HG03159 (cell line): ENCODE results near the gene C2orf80.
"Not testable (repeated sequence)": the region's sequence is repeated elsewhere in the genome, so short reads cannot be mapped to it uniquely, and the experiment has no call there.

Experiments used
- ATAC-seq: cut with Tn5 transposase; IDR thresholded peaks from one replicate; pipeline ENCODE4 v1.9.1; 2021; ENCODE audit warnings: mild to moderate bottlenecking, moderate library complexity; ENCODE audit not compliant: unreplicated experiment

C2orf80 gene

GRCh38 chr2:208189810-208190503 is at the start of gene C2orf80:
C2orf80 (minus strand) TSS chr2:208190030; CDS start chr2:208186986, 3,044 bp downstream.
- ATAC-seq = no peak

- no peak for ATAC-seq
Measured at GRCh38 chr2:208235860-208236259, 46.0 kb upstream of the C2orf80 start.

GRCh38 chr2:208234786-208235185 is 45.0 kb upstream of the C2orf80 start:
- ATAC-seq = no peak

- ATAC-seq = no peak
Measured at GRCh38 chr2:208228476-208228875, 38.6 kb upstream of the C2orf80 start.

GRCh38 chr2:208227581-208228232 is 37.9 kb upstream of the C2orf80 start:
- no peak for ATAC-seq

GRCh38 chr2:208224802-208225201 is 35.0 kb upstream of the C2orf80 start:
- ATAC-seq = no peak

- no peak for ATAC-seq
Measured at GRCh38 chr2:208222351-208222750, 32.5 kb upstream of the C2orf80 start.

- not testable (repeated sequence) for ATAC-seq
Measured at GRCh38 chr2:208221873-208222272, 32.0 kb upstream of the C2orf80 start.

GRCh38 chr2:208210688-208211451 is 21.0 kb upstream of the C2orf80 start:
- ATAC-seq = no peak

- ATAC-seq = no peak
Measured at GRCh38 chr2:208208335-208209085, 18.7 kb upstream of the C2orf80 start.

- ATAC-seq = no peak
Measured at GRCh38 chr2:208207769-208208168, 17.9 kb upstream of the C2orf80 start.

GRCh38 chr2:208204166-208204565 is 14.3 kb upstream of the C2orf80 start:
- ATAC-seq = no peak

GRCh38 chr2:208195531-208195930 is 5.7 kb upstream of the C2orf80 start:
- no peak for ATAC-seq

- no peak for ATAC-seq
Measured at GRCh38 chr2:208192611-208193236, 2.9 kb upstream of the C2orf80 start.

GRCh38 chr2:208189069-208189809 is 591 bp downstream of the C2orf80 start:
- no peak for ATAC-seq

- no peak for ATAC-seq
Measured at GRCh38 chr2:208186893-208187292, 2.9 kb downstream of the C2orf80 start.

GRCh38 chr2:208186465-208186864 is 3.4 kb downstream of the C2orf80 start:
- ATAC-seq = no peak

- no peak for ATAC-seq
Measured at GRCh38 chr2:208183972-208184705, 5.7 kb downstream of the C2orf80 start.

GRCh38 chr2:208183526-208183925 is 6.3 kb downstream of the C2orf80 start:
- no peak for ATAC-seq
